Ishikawa (cell line): Measurements from ENCODE around the gene RAB27B.

Source experiments
- CEBPB ChIP-seq: IDR thresholded peaks from 2 replicates; pipeline ENCODE4 v1.6.1; 2012
- CREB1 ChIP-seq: IDR thresholded peaks from 2 replicates; pipeline ENCODE4 v1.6.1; 2012; ENCODE audit warnings: low read depth
- EGR1 ChIP-seq: IDR thresholded peaks from 2 replicates; pipeline ENCODE4 v1.6.1; 2012
- EP300 ChIP-seq: IDR thresholded peaks from 2 replicates; pipeline ENCODE4 v1.6.1; 2012; ENCODE audit warnings: borderline replicate concordance
- FOXM1 ChIP-seq: IDR thresholded peaks from 2 replicates; pipeline ENCODE4 v1.6.1; 2012; ENCODE audit warnings: low read depth, borderline replicate concordance
- MAX ChIP-seq: IDR thresholded peaks from 2 replicates; pipeline ENCODE4 v1.6.1; 2012
- NFIC ChIP-seq: IDR thresholded peaks from 2 replicates; pipeline ENCODE4 v1.6.1; 2012
- RAD21 ChIP-seq: IDR thresholded peaks from 2 replicates; pipeline ENCODE4 v1.6.1; 2012; ENCODE audit warnings: low read depth
- TAF1 ChIP-seq: IDR thresholded peaks from 2 replicates; pipeline ENCODE4 v1.6.1; 2012; ENCODE audit warnings: low read depth, mild to moderate bottlenecking
- TCF12 ChIP-seq: IDR thresholded peaks from 2 replicates; pipeline ENCODE4 v1.6.1; 2012; ENCODE audit warnings: low read depth
- TEAD4 ChIP-seq: IDR thresholded peaks from 2 replicates; pipeline ENCODE4 v1.6.1; 2012
- YY1 ChIP-seq: IDR thresholded peaks from 2 replicates; pipeline ENCODE4 v1.6.1; 2012; ENCODE audit warnings: low read depth
- ZBTB7A ChIP-seq: IDR thresholded peaks from 2 replicates; pipeline ENCODE4 v1.6.1; 2012; ENCODE audit warnings: low read depth
- TF ChIP-seq, protein P1 (sequence below): IDR thresholded peaks from 2 replicates; pipeline ENCODE4 v1.6.1; 2012
- TF ChIP-seq, protein P2 (sequence below): IDR thresholded peaks from 2 replicates; pipeline ENCODE4 v1.6.1; 2012; ENCODE audit warnings: low read depth, mild to moderate bottlenecking

The RAB27B gene

GRCh38 chr18:54918060-54918459 lies 89.8 kb downstream of the RAB27B start:
- TF ChIP-seq EP300, result no peak
- TF ChIP-seq EGR1, result no peak
- no peak for TF ChIP-seq FOXM1

DNA sequence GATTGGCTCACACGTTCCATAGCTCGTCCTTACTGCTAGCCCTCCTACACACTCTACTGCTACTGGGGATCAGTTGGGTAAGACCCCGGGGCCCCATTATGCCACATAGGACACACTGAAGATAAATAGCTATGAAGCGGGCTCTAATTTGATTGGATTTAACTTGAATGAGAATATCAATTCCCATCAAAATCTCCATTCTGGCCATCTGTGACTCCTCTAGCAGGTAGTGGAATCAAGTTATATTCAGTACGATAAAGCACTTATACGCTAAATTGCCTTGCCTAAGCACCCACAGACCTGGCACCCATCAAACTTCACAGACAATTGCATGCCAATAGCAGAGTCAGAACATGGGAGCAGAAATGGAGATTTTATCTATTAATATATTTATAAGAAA lies 91.1 kb downstream of the RAB27B start:
- TF ChIP-seq, protein P1, sequence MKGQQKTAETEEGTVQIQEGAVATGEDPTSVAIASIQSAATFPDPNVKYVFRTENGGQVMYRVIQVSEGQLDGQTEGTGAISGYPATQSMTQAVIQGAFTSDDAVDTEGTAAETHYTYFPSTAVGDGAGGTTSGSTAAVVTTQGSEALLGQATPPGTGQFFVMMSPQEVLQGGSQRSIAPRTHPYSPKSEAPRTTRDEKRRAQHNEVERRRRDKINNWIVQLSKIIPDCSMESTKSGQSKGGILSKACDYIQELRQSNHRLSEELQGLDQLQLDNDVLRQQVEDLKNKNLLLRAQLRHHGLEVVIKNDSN, result no peak
- no peak for TF ChIP-seq EGR1
- TF ChIP-seq EP300, result no peak
- TF ChIP-seq FOXM1, result no peak
- no peak for TF ChIP-seq TEAD4
- no peak for TF ChIP-seq TCF12
- no peak for TF ChIP-seq MAX
- TF ChIP-seq, protein P2, sequence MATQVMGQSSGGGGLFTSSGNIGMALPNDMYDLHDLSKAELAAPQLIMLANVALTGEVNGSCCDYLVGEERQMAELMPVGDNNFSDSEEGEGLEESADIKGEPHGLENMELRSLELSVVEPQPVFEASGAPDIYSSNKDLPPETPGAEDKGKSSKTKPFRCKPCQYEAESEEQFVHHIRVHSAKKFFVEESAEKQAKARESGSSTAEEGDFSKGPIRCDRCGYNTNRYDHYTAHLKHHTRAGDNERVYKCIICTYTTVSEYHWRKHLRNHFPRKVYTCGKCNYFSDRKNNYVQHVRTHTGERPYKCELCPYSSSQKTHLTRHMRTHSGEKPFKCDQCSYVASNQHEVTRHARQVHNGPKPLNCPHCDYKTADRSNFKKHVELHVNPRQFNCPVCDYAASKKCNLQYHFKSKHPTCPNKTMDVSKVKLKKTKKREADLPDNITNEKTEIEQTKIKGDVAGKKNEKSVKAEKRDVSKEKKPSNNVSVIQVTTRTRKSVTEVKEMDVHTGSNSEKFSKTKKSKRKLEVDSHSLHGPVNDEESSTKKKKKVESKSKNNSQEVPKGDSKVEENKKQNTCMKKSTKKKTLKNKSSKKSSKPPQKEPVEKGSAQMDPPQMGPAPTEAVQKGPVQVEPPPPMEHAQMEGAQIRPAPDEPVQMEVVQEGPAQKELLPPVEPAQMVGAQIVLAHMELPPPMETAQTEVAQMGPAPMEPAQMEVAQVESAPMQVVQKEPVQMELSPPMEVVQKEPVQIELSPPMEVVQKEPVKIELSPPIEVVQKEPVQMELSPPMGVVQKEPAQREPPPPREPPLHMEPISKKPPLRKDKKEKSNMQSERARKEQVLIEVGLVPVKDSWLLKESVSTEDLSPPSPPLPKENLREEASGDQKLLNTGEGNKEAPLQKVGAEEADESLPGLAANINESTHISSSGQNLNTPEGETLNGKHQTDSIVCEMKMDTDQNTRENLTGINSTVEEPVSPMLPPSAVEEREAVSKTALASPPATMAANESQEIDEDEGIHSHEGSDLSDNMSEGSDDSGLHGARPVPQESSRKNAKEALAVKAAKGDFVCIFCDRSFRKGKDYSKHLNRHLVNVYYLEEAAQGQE, result no peak
- TF ChIP-seq TAF1, result no peak
- TF ChIP-seq RAD21, result no peak
- no peak for TF ChIP-seq CREB1
- TF ChIP-seq YY1, result no peak
- TF ChIP-seq NFIC, result no peak
- no peak for TF ChIP-seq ZBTB7A
- no peak for TF ChIP-seq CEBPB

DNA sequence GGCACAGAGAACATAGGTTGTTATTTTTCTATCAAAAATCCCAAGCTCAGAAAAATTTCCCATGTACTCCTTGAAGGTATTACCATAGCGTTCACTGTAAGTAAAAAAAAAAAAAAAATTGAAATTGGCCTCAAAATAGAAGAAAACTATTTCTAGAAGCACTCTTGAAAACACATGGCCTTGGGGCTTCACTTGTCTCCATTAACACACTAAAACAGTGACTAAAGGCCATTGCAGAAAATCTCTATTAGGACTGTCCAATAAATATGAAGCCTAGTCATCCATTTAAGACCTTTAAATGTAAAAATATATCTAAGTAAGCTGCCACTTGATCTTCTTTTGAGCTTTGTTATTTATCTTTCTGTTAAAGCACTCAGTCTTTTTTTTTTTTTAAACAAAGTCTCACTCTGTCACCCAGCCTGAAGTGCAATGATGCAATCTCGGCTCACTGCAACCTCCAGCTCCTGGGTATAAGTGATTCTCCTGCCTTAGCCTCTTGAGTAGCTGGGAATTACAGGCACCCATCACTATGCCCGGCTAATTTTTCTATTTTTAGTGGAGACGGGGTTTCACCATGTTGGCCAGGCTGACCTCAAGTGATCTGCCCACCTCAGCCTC lies 95.2 kb downstream of the RAB27B start:
- TF ChIP-seq NFIC (no peak), ZBTB7A (no peak), TEAD4 (no peak), YY1 (no peak), FOXM1 (no peak), CEBPB (no peak), TAF1 (no peak), MAX (no peak), RAD21 (no peak), TCF12 (no peak), EGR1 (no peak), EP300 (no peak), CREB1 (no peak)
- TF ChIP-seq, protein P2, result no peak
- TF ChIP-seq, protein P1, result no peak

DNA sequence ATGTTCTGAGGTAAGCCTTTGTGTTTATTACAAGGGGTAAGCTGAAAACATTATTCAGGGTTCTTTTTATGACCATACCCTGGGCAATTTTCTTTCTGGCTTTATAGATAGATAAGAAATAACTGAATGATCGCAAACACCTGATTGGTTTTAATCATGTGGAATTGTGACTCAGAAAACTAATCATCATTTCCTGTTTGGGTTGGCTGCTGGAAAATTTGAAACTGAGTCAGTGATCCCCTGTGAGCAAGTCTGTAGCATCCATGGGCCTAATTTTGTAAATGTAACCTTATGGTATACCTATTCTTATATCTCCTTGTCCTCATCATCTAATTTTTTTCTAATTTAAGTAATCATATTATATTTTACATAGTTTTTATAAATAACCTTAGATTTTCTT lies 96.7 kb downstream of the RAB27B start:
- TF ChIP-seq RAD21 (no peak), TCF12 (no peak), EGR1 (no peak), MAX (no peak), FOXM1 (no peak), CEBPB (no peak), TEAD4 (no peak), ZBTB7A (no peak), CREB1 (no peak), YY1 (no peak), TAF1 (no peak), NFIC (no peak), EP300 (no peak)
- TF ChIP-seq, protein P2, result no peak
- TF ChIP-seq, protein P1, result no peak
